Neural cell (in vitro differentiated cells): ENCODE data around the gene ARFGEF3. TPM values are rescaled to one million over a fixed set of nuclear protein-coding genes. Genes with fewer than 3 reads are reported as not detected.

Experiments
- H2AFZ ChIP-seq: fragments of 200-600, 300-800 bp; sonication (generic), shearing (Covaris generic); 2 replicates; pipeline ENCODE4 v1.6.0; 2014; ENCODE audit warnings: low read depth, mild to moderate bottlenecking, antibody characterized with exemption, low read length, moderate library complexity
- H3F3A ChIP-seq: fragments of 200-600 bp; shearing (Covaris generic); 2 replicates; pipeline ENCODE4 v1.6.1; 2016; ENCODE audit warnings: mild to moderate bottlenecking, moderate library complexity, mixed read lengths, antibody characterized with exemption, low read length; ENCODE audit not compliant: insufficient read depth, poor library complexity, severe bottlenecking
- H3K27ac ChIP-seq: fragments of 200-600, 300-800 bp; sonication (generic), shearing (Covaris generic); 2 replicates; pipeline ENCODE4 v1.5.1; 2014; ENCODE audit warnings: mild to moderate bottlenecking, low read length, moderate library complexity
- H3K27me3 ChIP-seq: fragments of 300-800, 200-600 bp; sonication (generic), shearing (Covaris generic); 2 replicates; pipeline ENCODE4 v1.6.0; 2014; ENCODE audit warnings: mild to moderate bottlenecking, low read depth, low read length, moderate library complexity; ENCODE audit not compliant: insufficient read depth
- H3K36me3 ChIP-seq: fragments of 300-800, 200-600 bp; sonication (generic), shearing (Covaris generic); 2 replicates; pipeline ENCODE4 v1.5.1; 2014; ENCODE audit warnings: mild to moderate bottlenecking, antibody characterized with exemption, low read length, moderate library complexity; ENCODE audit not compliant: insufficient read depth
- H3K4me2 ChIP-seq: fragments of 300-800, 200-600 bp; sonication (generic), shearing (Covaris generic); 2 replicates; pipeline ENCODE4 v1.6.0; 2014; ENCODE audit warnings: mild to moderate bottlenecking, low read length
- H3K4me3 ChIP-seq: fragments of 300-800, 200-600 bp; sonication (generic), shearing (Covaris generic); 2 replicates; pipeline ENCODE4 v1.5.1; 2014; ENCODE audit warnings: mild to moderate bottlenecking, low read length, moderate library complexity
- H3K79me2 ChIP-seq: fragments of 200-600 bp; shearing (Covaris generic); replicated peaks from 2 replicates; pipeline ENCODE4 v1.6.0; 2014; ENCODE audit warnings: mild to moderate bottlenecking, low read length, moderate library complexity; ENCODE audit not compliant: insufficient read depth
- H3K9ac ChIP-seq: fragments of 300-800, 200-600 bp; sonication (generic), shearing (Covaris generic); 2 replicates; pipeline ENCODE4 v1.6.1; 2016; ENCODE audit warnings: mild to moderate bottlenecking, low read length, mixed read lengths
- H3K9me2 ChIP-seq: fragments of 200-600 bp; shearing (Covaris generic); 2 replicates; pipeline ENCODE4 v1.6.1; 2016; ENCODE audit warnings: mild to moderate bottlenecking, low read length, mixed read lengths; ENCODE audit not compliant: insufficient read depth
- H3K9me3 ChIP-seq: fragments of 200-600, 300-800 bp; sonication (generic), shearing (Covaris generic); 2 replicates; pipeline ENCODE4 v1.6.1; 2016; ENCODE audit warnings: mild to moderate bottlenecking, mixed run types, low read length, moderate library complexity, mixed read lengths
- H4K20me1 ChIP-seq: fragments of 200-600 bp; shearing (Covaris generic); 2 replicates; pipeline ENCODE4 v1.6.1; 2016; ENCODE audit warnings: mild to moderate bottlenecking, mixed run types; ENCODE audit not compliant: insufficient read depth
- CTCF ChIP-seq: fragments of 450-650 bp; IDR thresholded peaks from 2 replicates; pipeline ENCODE4 v1.5.1; 2014; ENCODE audit warnings: antibody characterized with exemption, mild to moderate bottlenecking, moderate library complexity; ENCODE audit not compliant: poor library complexity, severe bottlenecking
- EP300 ChIP-seq: fragments of 450-650 bp; conservative IDR thresholded peaks from 2 replicates; pipeline ENCODE4 v1.6.1; 2014; ENCODE audit warnings: antibody characterized with exemption, mild to moderate bottlenecking, moderate library complexity; ENCODE audit not compliant: poor library complexity, severe bottlenecking
- EZH2 ChIP-seq: fragments of 200-600, 300-800 bp; shearing (Covaris generic), sonication (generic); IDR thresholded peaks from 2 replicates; pipeline ENCODE4 v1.6.1; 2014; ENCODE audit warnings: antibody characterized with exemption, low read length, borderline replicate concordance, mild to moderate bottlenecking; ENCODE audit not compliant: insufficient read depth, poor library complexity, severe bottlenecking
- MXI1 ChIP-seq: fragments of 450-650 bp; conservative IDR thresholded peaks from 2 replicates; pipeline ENCODE4 v1.6.1; 2014; ENCODE audit warnings: antibody characterized with exemption, mild to moderate bottlenecking; ENCODE audit not compliant: poor library complexity, severe bottlenecking
- POLR2AphosphoS5 ChIP-seq: IDR thresholded peaks from 2 replicates; pipeline ENCODE4 v1.6.1; 2012
- RAD21 ChIP-seq: fragments of 450-650 bp; conservative IDR thresholded peaks from 2 replicates; pipeline ENCODE4 v1.6.1; 2014; ENCODE audit warnings: antibody characterized with exemption, mild to moderate bottlenecking, moderate library complexity
- REST ChIP-seq: IDR thresholded peaks from 2 replicates; pipeline ENCODE4 v1.6.1; 2012; ENCODE audit warnings: borderline replicate concordance
- SMC3 ChIP-seq: fragments of 450-650 bp; conservative IDR thresholded peaks from 2 replicates; pipeline ENCODE4 v1.6.1; 2014; ENCODE audit warnings: antibody characterized with exemption, mild to moderate bottlenecking, moderate library complexity; ENCODE audit not compliant: poor library complexity
- TAF1 ChIP-seq: IDR thresholded peaks from 2 replicates; pipeline ENCODE4 v1.6.1; 2012; ENCODE audit warnings: low read depth
- polyA plus RNA-seq: library from polyadenylated mRNA; depleted of rRNA; stranded (reverse); fragments of >200 nt; gene quantifications from 2 replicates; pipeline ENCODE4 v1.2.3, GENCODE V29; 2014

Gene ARFGEF3
- polyA plus RNA-seq, 1 donor from 2014 or later: 4.6 TPM

- Histone ChIP-seq H3K9me3 (no peaks in the 10 kb centered on the region), H3K79me2 (no peaks in the 10 kb centered on the region), H2AFZ (no peak overlapping the region), H3K9me2 (no peaks in the 10 kb centered on the region), H3K4me2 (no peak overlapping the region), H3K27me3 (no peaks in the 10 kb centered on the region), H3K9ac (no peak overlapping the region), H3K36me3 (no peaks in the 10 kb centered on the region), H3F3A (no peaks in the 10 kb centered on the region), H3K4me3 (no peak overlapping the region), H3K27ac (no peak overlapping the region), H4K20me1 (no peaks in the 10 kb centered on the region)
- TF ChIP-seq SMC3 (no peak), CTCF (no peak), MXI1 (no peak), EP300 (no peak), EZH2 (no peak), RAD21 (no peak), TAF1 (no peak), REST (no peak), POLR2AphosphoS5 (no peak)
These were observed 61.3 kb downstream of the ARFGEF3 start for GRCh38 chr6:138222901-138223546.

DNA sequence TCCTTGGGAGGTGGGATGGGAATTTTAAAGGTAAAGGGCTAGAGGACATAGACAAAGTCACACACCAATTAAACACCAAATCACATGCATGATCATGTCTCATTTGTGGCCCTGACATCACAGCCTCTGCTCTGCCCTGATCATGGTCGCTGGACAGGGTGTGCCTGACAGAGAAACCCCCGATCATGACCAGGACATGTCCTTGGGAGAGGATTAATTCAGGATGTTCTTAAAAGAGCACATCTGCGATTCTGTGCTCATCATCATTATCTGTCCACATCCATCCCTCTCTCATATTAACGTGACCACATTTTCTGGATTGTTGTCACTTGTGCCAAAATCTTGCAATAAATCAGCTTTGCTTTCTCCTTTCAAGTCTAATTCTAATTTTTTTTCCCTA, 64.2 kb downstream of the ARFGEF3 start:
- no peak overlapping the region for H2AFZ ChIP-seq
- H3K27ac ChIP-seq: no peak overlapping the region
- no peaks in the 10 kb centered on the region for H4K20me1 ChIP-seq
- no peaks in the 10 kb centered on the region for H3K9me2 ChIP-seq
- no peaks in the 10 kb centered on the region for H3F3A ChIP-seq
- H3K79me2 ChIP-seq: no peaks in the 10 kb centered on the region
- H3K9me3 ChIP-seq: no peaks in the 10 kb centered on the region
- TF ChIP-seq EZH2: no peak
- TF ChIP-seq TAF1: no peak
- no peak for TF ChIP-seq SMC3
- TF ChIP-seq MXI1: no peak
- no peak for TF ChIP-seq POLR2AphosphoS5
- TF ChIP-seq CTCF: no peak
- TF ChIP-seq EP300: no peak
- no peak for TF ChIP-seq REST
- no peak for TF ChIP-seq RAD21
- no peak overlapping the region for H3K4me2 ChIP-seq
- H3K27me3 ChIP-seq: no peaks in the 10 kb centered on the region
- no peaks in the 10 kb centered on the region for H3K36me3 ChIP-seq
- no peak overlapping the region for H3K9ac ChIP-seq
- H3K4me3 ChIP-seq: no peak overlapping the region
